GM23338 (cell line): Measurements from ENCODE around the gene ACADS. TPM values are rescaled to one million over a fixed set of nuclear protein-coding genes. Genes with fewer than 3 reads are reported as not detected.

ENCODE experiments used
- ATAC-seq: fragments of 200-7000 bp; cut with Tn5 transposase; 3 replicates; pipeline ENCODE4 v1.9.1; 2020
- DNase-seq: peaks from one replicate; pipeline ENCODE4 v3.0.0-alpha.2; 2015; ENCODE audit warnings: low spot score
- H2AFZ ChIP-seq: fragments of 200-600 bp; sonication (generic); 2 replicates; pipeline ENCODE4 v1.8.0; 2016; ENCODE audit warnings: antibody characterized with exemption, mild to moderate bottlenecking, moderate library complexity
- H3F3A ChIP-seq: fragments of 200-600 bp; sonication (generic); replicated peaks from 2 replicates; pipeline ENCODE4 v1.8.0; 2017; ENCODE audit warnings: antibody characterized with exemption, mixed run types, low read depth
- H3K27ac ChIP-seq: fragments of 200-600 bp; sonication (generic); 2 replicates; pipeline ENCODE4 v1.6.1; 2016; ENCODE audit warnings: low read depth
- H3K27me3 ChIP-seq: fragments of 200-600 bp; sonication (generic); 2 replicates; pipeline ENCODE4 v1.8.0; 2016; ENCODE audit warnings: mild to moderate bottlenecking, mixed run types, moderate library complexity; ENCODE audit not compliant: insufficient read depth
- H3K36me3 ChIP-seq: fragments of 200-600 bp; sonication (generic); 2 replicates; pipeline ENCODE4 v1.8.0; 2016; ENCODE audit warnings: mild to moderate bottlenecking; ENCODE audit not compliant: insufficient read depth
- H3K4me1 ChIP-seq: fragments of 200-600 bp; sonication (generic); 2 replicates; pipeline ENCODE4 v1.8.0; 2016; ENCODE audit warnings: mild to moderate bottlenecking, moderate library complexity; ENCODE audit not compliant: insufficient read depth
- H3K4me2 ChIP-seq: fragments of 200-600 bp; sonication (generic); 2 replicates; pipeline ENCODE4 v1.7.1; 2017; ENCODE audit warnings: mixed run types
- H3K4me3 ChIP-seq: fragments of 200-600 bp; sonication (generic); 2 replicates; pipeline ENCODE4 v1.6.1; 2016; ENCODE audit warnings: mixed run types
- H3K79me2 ChIP-seq: fragments of 200-600 bp; sonication (generic); replicated peaks from 2 replicates; pipeline ENCODE4 v1.8.0; 2017; ENCODE audit warnings: mild to moderate bottlenecking; ENCODE audit not compliant: insufficient read depth
- H3K9me2 ChIP-seq: fragments of 200-600 bp; sonication (generic); 2 replicates; pipeline ENCODE4 v1.8.0; 2017; ENCODE audit not compliant: insufficient read depth
- H4K20me1 ChIP-seq: fragments of 200-600 bp; sonication (generic); replicated peaks from 2 replicates; pipeline ENCODE4 v1.8.0; 2017; ENCODE audit warnings: mild to moderate bottlenecking; ENCODE audit not compliant: insufficient read depth
- H3K27ac Mint-ChIP-seq: 2 replicates; pipeline ENCODE4 v1.8.0; 2020; ENCODE audit warnings: inconsistent platforms, mild to moderate bottlenecking, moderate library complexity, mixed read lengths
- H3K27me3 Mint-ChIP-seq: 3 replicates; pipeline ENCODE4 v1.8.0; 2022; ENCODE audit warnings: low read depth, mild to moderate bottlenecking, moderate library complexity, mixed read lengths, inconsistent platforms; ENCODE audit not compliant: insufficient read depth, poor library complexity
- H3K36me3 Mint-ChIP-seq: 3 replicates; pipeline ENCODE4 v1.8.0; 2021; ENCODE audit warnings: low read depth, mild to moderate bottlenecking, inconsistent platforms, moderate library complexity, mixed read lengths
- H3K4me1 Mint-ChIP-seq: 3 replicates; pipeline ENCODE4 v1.8.0; 2020; ENCODE audit warnings: mild to moderate bottlenecking, inconsistent platforms, mixed read lengths
- H3K4me3 Mint-ChIP-seq: 3 replicates; pipeline ENCODE4 v1.8.0; 2021; ENCODE audit warnings: moderate library complexity, mild to moderate bottlenecking, inconsistent platforms, mixed read lengths
- H3K9me3 Mint-ChIP-seq: 3 replicates; pipeline ENCODE4 v1.8.0; 2020; ENCODE audit warnings: moderate library complexity, mild to moderate bottlenecking, inconsistent platforms, mixed read lengths
- EZH2 ChIP-seq: fragments of 200-600 bp; sonication (generic); IDR thresholded peaks from one replicate; pipeline ENCODE4 v1.8.0; 2017; ENCODE audit warnings: antibody characterized with exemption, mild to moderate bottlenecking, low read depth; ENCODE audit not compliant: unreplicated experiment
- EZH2phosphoT487 ChIP-seq: fragments of 200-600 bp; sonication (generic); IDR thresholded peaks from one replicate; pipeline ENCODE4 v1.8.1; 2018; ENCODE audit warnings: antibody characterized with exemption; ENCODE audit not compliant: unreplicated experiment
- NANOG ChIP-seq: IDR thresholded peaks from 2 replicates; pipeline ENCODE4 v1.6.1; 2016; ENCODE audit warnings: antibody characterized with exemption, borderline replicate concordance
- REST ChIP-seq: IDR thresholded peaks from one replicate; pipeline ENCODE4 v1.6.1; 2018; ENCODE audit warnings: antibody characterized with exemption; ENCODE audit not compliant: unreplicated experiment
- ZNF114 ChIP-seq: fragments of 250-450 bp; sonication (Bioruptor Pico); IDR thresholded peaks from 2 replicates; pipeline ENCODE4 v1.5.0; 2020; ENCODE audit warnings: mild to moderate bottlenecking, moderate library complexity
- ZNF331 ChIP-seq: fragments of 250-450 bp; sonication (Bioruptor Pico); IDR thresholded peaks from 2 replicates; pipeline ENCODE4 v1.5.0; 2020; ENCODE audit warnings: low read depth, mild to moderate bottlenecking, moderate library complexity
- ZNF462 ChIP-seq: fragments of 250-450 bp; sonication (Bioruptor Pico); IDR thresholded peaks from 2 replicates; pipeline ENCODE4 v1.5.0; 2020; ENCODE audit warnings: mild to moderate bottlenecking, moderate library complexity
- polyA plus RNA-seq: library from polyadenylated mRNA; unstranded; fragments of >200 nt; fragmentation: Nextera tagmentation; extraction: Ambion mirVana; gene quantifications from 2 replicates; pipeline ENCODE4 v1.2.1, GENCODE V29; 2016
- total RNA-seq: library from RNA; depleted of rRNA; stranded (reverse); fragments of >200 nt; shearing (Covaris generic); gene quantifications from 2 replicates; pipeline ENCODE4 v1.2.3, GENCODE V29; 2014
- TF ChIP-seq, protein P1 (sequence below), 2 experiments: fragments of 200-600 bp in 1 of 2; sonication (generic) in 1 of 2; conservative IDR thresholded peaks; 2 replicates each; pipeline versions ENCODE4 v1.5.1 to v1.6.1; 2016 to 2017; ENCODE audit warnings: antibody characterized with exemption in 2 of 2, low read depth in 2 of 2, mild to moderate bottlenecking in 2 of 2, moderate library complexity in 1 of 2

Gene ACADS
- total and polyA plus RNA-seq, 2 experiments from 2014 or later = 3.1 to 5.7 TPM

- no peaks in the 10 kb centered on the region for H3K79me2 ChIP-seq
- no peaks in the 10 kb centered on the region for H3F3A ChIP-seq
- no peak for TF ChIP-seq ZNF331 (CRISPR knock-in tag)
- TF ChIP-seq, protein P1, sequence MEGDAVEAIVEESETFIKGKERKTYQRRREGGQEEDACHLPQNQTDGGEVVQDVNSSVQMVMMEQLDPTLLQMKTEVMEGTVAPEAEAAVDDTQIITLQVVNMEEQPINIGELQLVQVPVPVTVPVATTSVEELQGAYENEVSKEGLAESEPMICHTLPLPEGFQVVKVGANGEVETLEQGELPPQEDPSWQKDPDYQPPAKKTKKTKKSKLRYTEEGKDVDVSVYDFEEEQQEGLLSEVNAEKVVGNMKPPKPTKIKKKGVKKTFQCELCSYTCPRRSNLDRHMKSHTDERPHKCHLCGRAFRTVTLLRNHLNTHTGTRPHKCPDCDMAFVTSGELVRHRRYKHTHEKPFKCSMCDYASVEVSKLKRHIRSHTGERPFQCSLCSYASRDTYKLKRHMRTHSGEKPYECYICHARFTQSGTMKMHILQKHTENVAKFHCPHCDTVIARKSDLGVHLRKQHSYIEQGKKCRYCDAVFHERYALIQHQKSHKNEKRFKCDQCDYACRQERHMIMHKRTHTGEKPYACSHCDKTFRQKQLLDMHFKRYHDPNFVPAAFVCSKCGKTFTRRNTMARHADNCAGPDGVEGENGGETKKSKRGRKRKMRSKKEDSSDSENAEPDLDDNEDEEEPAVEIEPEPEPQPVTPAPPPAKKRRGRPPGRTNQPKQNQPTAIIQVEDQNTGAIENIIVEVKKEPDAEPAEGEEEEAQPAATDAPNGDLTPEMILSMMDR (conservative IDR thresholded peaks at IDR 0.05; ENCODE audit: low read depth in 2 of 2) = 0 out of 4 replicates have a peak, but pooled peaks of 1 of the 2 experiments have one; percentile 3
- H3K4me1 Mint-ChIP-seq = peaks cover 22% of the 10 kb centered on the region
- H2AFZ ChIP-seq = no peak overlapping the region
- no peak overlapping the region for H3K4me3 Mint-ChIP-seq
- H3K36me3 Mint-ChIP-seq = peaks cover 29% of the 10 kb centered on the region
- DNase-seq (no peak), ATAC-seq (no peak)
- no peaks in the 10 kb centered on the region for H3K9me3 Mint-ChIP-seq
- H3K9me2 ChIP-seq = no peaks in the 10 kb centered on the region
- no peaks in the 10 kb centered on the region for H4K20me1 ChIP-seq
- H3K27ac ChIP-seq = no peak overlapping the region
- no peak overlapping the region for H3K4me3 ChIP-seq
- peaks cover 5% of the 10 kb centered on the region; the same call in 1 of the 2 replicates for H3K4me1 ChIP-seq
- peaks cover 6% of the 10 kb centered on the region for H3K27me3 Mint-ChIP-seq
- H3K27ac Mint-ChIP-seq = peak overlapping the region; percentile 58; the same call in 1 of the 2 replicates
- no peak overlapping the region for H3K4me2 ChIP-seq
- no peaks in the 10 kb centered on the region for H3K27me3 ChIP-seq
- H3K36me3 ChIP-seq = peaks cover 3% of the 10 kb centered on the region; the same call in 1 of the 2 replicates
Measured at GRCh38 chr12:120760349-120761254, 35.0 kb downstream of the ACADS start.

- H3K4me2 ChIP-seq = no peak overlapping the region
- TF ChIP-seq REST (no peak), ZNF114 (CRISPR knock-in tag) (no peak), ZNF462 (CRISPR knock-in tag) (no peak), NANOG (no peak), EZH2 (no peak), ZNF331 (CRISPR knock-in tag) (no peak), EZH2phosphoT487 (no peak)
- peaks cover 37% of the 10 kb centered on the region for H3K36me3 Mint-ChIP-seq
- H3K79me2 ChIP-seq = no peaks in the 10 kb centered on the region
- H3K27ac ChIP-seq = no peak overlapping the region
- H3K4me3 ChIP-seq = no peak overlapping the region
- peaks cover 8% of the 10 kb centered on the region for H3K27me3 Mint-ChIP-seq
- H2AFZ ChIP-seq = no peak overlapping the region
- H3K9me2 ChIP-seq = no peaks in the 10 kb centered on the region
- no peak overlapping the region for H3K27ac Mint-ChIP-seq
- H3K4me1 ChIP-seq = peaks cover 5% of the 10 kb centered on the region; the same call in 1 of the 2 replicates
- no peaks in the 10 kb centered on the region for H3K9me3 Mint-ChIP-seq
- H3K36me3 ChIP-seq = peaks cover 3% of the 10 kb centered on the region; the same call in 1 of the 2 replicates
- no peak overlapping the region for H3K4me3 Mint-ChIP-seq
- no peaks in the 10 kb centered on the region for H4K20me1 ChIP-seq
- no peak for DNase-seq
- H3K4me1 Mint-ChIP-seq = peaks cover 22% of the 10 kb centered on the region
- H3F3A ChIP-seq = no peaks in the 10 kb centered on the region
- no peak for ATAC-seq
- no peaks in the 10 kb centered on the region for H3K27me3 ChIP-seq
Measured at GRCh38 chr12:120761519-120761934, 35.9 kb downstream of the ACADS start.
